ENCODE data around the gene DOCK9.

- no peak for TF ChIP-seq CTCF (IDR thresholded peaks at IDR 0.05)
- TF ChIP-seq EZH2 (IDR thresholded peaks at IDR 0.05; ENCODE audit: borderline replicate concordance, insufficient read depth, low read depth, low read length, poor library complexity, severe bottlenecking), result no peak
Observed at GRCh38 chr13:98896868-98897144, 81.1 kb downstream of the DOCK9 start.
